ENCODE data around the gene MYO5B.

Gene MYO5B

DNA sequence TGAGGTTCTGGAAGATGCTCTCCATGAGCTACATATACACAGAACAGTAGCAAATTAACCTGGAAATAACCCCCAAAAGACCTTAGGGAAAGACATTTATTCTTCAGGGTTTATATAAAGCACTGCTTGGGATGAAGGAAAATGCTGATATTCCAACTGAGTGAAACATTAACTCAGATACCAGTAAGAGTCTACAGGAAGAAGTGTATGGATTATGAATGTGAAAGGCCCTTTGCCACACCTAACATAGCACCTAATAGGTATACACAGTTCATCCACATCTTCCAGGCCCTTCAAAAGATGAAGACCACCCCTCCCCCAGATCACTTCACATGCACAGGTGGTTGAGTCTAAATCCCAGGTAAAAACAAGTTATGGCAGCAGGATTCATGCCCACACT is 50.4 kb downstream of the MYO5B start:
- no peak overlapping the region for H3K27ac ChIP-seq
- TF ChIP-seq CTCF (IDR thresholded peaks at IDR 0.05), result no peak
- TF ChIP-seq ZFX (IDR thresholded peaks at IDR 0.05; ENCODE audit: borderline replicate concordance), result no peak

- H3K27ac ChIP-seq, result no peak overlapping the region
- TF ChIP-seq ZFX (IDR thresholded peaks at IDR 0.05; ENCODE audit: borderline replicate concordance) (no peak), CTCF (IDR thresholded peaks at IDR 0.05) (no peak)
Observed at GRCh38 chr18:50143886-50144285, 51.1 kb downstream of the MYO5B start.

DNA sequence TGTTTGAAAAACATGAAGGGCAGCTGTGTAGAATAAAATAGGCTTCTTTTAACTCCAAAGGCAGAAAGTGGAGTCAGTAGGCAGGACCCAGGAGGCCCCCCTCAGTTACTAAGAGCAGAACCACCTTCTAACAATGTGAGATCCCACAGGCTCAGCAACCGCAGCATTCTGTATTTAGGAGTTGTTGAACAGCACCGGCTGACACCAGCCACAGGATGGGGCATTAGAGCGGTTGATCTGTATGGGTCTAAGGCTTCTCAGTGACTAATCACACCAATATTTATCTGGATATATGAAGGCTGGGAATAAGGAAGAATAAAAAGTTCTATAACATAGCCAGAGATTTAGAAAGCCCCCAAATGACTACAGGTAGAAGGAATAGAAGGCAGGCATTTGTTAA is 51.7 kb downstream of the MYO5B start:
- no peak overlapping the region for H3K27ac ChIP-seq
- TF ChIP-seq CTCF (IDR thresholded peaks at IDR 0.05) (no peak), ZFX (IDR thresholded peaks at IDR 0.05; ENCODE audit: borderline replicate concordance) (no peak)

DNA sequence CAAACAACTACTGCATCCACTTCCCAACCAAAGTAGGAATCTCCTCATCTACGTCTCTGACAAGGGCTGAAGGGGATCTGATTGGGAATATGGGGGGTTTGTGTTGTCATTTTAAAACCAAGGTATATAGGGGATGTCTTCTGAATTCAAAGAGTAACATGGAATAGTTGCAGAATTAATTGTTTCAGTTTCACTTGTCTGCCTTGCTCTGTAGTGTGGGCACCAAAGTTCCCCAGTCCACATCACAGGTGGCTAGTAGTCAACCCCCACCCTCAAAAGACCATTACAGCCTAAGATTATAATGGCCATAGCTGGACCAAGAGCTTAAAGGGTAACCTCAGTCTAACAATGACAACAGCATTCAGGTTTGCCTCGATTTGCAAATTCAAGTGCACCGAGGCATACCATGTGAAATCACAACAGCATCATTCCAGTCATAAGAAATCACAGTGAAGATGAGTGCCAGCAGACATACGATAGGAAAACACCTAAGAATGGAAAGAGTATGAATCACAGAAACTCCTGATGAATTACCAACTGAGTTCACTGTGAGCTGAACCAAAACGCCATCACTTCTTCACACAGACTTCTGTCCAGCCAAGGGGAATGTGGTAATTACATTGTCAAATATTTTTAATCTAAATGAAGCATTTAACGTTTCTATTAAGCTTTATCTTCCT is 52.4 kb downstream of the MYO5B start:
- no peak overlapping the region for H3K27ac ChIP-seq
- TF ChIP-seq ZFX (IDR thresholded peaks at IDR 0.05; ENCODE audit: borderline replicate concordance) (no peak), CTCF (IDR thresholded peaks at IDR 0.05) (no peak)

DNA sequence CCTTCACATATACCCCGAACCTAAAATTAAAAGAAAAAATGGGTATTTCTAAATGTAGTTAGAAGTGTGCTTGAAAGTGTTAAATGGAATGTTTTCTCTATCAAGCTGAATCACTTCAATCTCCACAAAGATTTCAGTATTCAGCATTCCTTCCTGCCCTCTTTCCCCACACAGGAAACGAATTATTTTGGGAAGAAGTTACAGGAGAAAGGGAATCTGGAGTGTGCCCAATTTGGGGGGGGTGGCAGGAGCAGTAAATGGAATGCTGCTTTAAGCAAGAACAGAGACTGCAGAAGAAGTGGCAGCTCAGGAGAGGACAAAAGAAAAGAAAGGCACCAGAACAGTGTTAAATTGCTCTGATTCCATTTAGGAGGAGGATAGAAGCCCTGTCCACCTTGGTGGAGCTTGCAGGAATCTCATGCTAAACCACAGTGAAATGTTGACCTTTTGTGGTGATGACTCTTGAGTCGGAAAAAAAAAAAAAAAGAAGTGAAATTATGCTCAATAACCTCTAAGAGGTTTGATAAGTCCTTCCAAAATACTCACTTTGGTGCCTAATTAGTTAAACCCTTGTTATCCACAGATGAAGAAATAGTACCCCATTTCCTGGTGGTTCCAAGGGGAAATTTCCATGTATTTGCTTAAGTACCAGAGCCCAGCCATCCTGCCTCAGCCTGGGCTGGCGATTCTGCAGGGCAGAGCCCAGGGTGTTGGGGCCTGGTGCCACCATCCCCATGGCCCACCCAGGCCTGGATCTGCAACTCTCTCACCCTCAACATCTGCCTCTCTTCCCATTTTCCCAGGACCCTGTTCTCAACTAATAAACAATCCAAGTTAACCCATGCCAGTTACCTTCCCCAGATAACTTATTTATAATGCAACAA is 56.5 kb downstream of the MYO5B start:
- no peak for TF ChIP-seq CTCF (IDR thresholded peaks at IDR 0.05)
- TF ChIP-seq ZFX (IDR thresholded peaks at IDR 0.05; ENCODE audit: borderline replicate concordance), result no peak
- no peak overlapping the region for H3K27ac ChIP-seq

- TF ChIP-seq ZFX (IDR thresholded peaks at IDR 0.05; ENCODE audit: borderline replicate concordance) (no peak), CTCF (IDR thresholded peaks at IDR 0.05) (no peak)
- H3K27ac ChIP-seq, result no peak overlapping the region
Observed at GRCh38 chr18:50135903-50136302, 59.0 kb downstream of the MYO5B start.

GRCh38 chr18:50133526-50133925 is 61.4 kb downstream of the MYO5B start:
- TF ChIP-seq ZFX (IDR thresholded peaks at IDR 0.05; ENCODE audit: borderline replicate concordance), result no peak
- TF ChIP-seq CTCF (IDR thresholded peaks at IDR 0.05), result no peak

More at GRCh38 chr18:50133526-50133925, 61.4 kb downstream of the MYO5B start:
- H3K27ac ChIP-seq, result no peak overlapping the region

Data from 22Rv1 (cell line).